ENCODE measurements around the gene CCL28.
"Not testable (repeated sequence)": the region's sequence is repeated elsewhere in the genome, so short reads cannot be mapped to it uniquely, and the experiment has no call there.

The CCL28 gene

GRCh38 chr5:43429706-43430105 lies 17.5 kb upstream of the CCL28 start:
- no peak for TF ChIP-seq CTCF (conservative IDR thresholded peaks at IDR 0.05; ENCODE audit: control insufficient read depth, insufficient read depth, low read depth, low read length)
- no peak for DNase-seq (ENCODE audit: low read depth)
- no peak overlapping the region for H3K4me3 ChIP-seq (ENCODE audit: control insufficient read depth, low read depth, low read length)

GRCh38 chr5:43429016-43429415 lies 16.8 kb upstream of the CCL28 start:
- DNase-seq (ENCODE audit: low read depth): no peak
- no peak for TF ChIP-seq CTCF (conservative IDR thresholded peaks at IDR 0.05; ENCODE audit: control insufficient read depth, insufficient read depth, low read depth, low read length)
- no peak overlapping the region for H3K4me3 ChIP-seq (ENCODE audit: control insufficient read depth, low read depth, low read length)

GRCh38 chr5:43427306-43427705 lies 15.1 kb upstream of the CCL28 start:
- no peak overlapping the region for H3K4me3 ChIP-seq (ENCODE audit: control insufficient read depth, low read depth, low read length)
- DNase-seq (ENCODE audit: low read depth): no peak
- no peak for TF ChIP-seq CTCF (conservative IDR thresholded peaks at IDR 0.05; ENCODE audit: control insufficient read depth, insufficient read depth, low read depth, low read length)

GRCh38 chr5:43425983-43426382 lies 13.8 kb upstream of the CCL28 start:
- DNase-seq (ENCODE audit: low read depth): peak; percentile 82
- TF ChIP-seq CTCF (conservative IDR thresholded peaks at IDR 0.05; ENCODE audit: control insufficient read depth, insufficient read depth, low read depth, low read length): no peak

GRCh38 chr5:43423086-43423485 lies 10.9 kb upstream of the CCL28 start:
- not testable (repeated sequence) for H3K4me3 ChIP-seq (ENCODE audit: control insufficient read depth, low read depth, low read length); DNase-seq (ENCODE audit: low read depth)

More at GRCh38 chr5:43425983-43426382, 13.8 kb upstream of the CCL28 start:
- no peak overlapping the region for H3K4me3 ChIP-seq (ENCODE audit: control insufficient read depth, low read depth, low read length)

GRCh38 chr5:43422143-43422542 lies 10.0 kb upstream of the CCL28 start:
- peak; percentile 56 for DNase-seq (ENCODE audit: low read depth)
- no peak for TF ChIP-seq CTCF (conservative IDR thresholded peaks at IDR 0.05; ENCODE audit: control insufficient read depth, insufficient read depth, low read depth, low read length)
- no peak overlapping the region for H3K4me3 ChIP-seq (ENCODE audit: control insufficient read depth, low read depth, low read length)

GRCh38 chr5:43421450-43422133 lies 9.4 kb upstream of the CCL28 start:
- H3K4me3 ChIP-seq (ENCODE audit: control insufficient read depth, low read depth, low read length): no peak overlapping the region
- no peak for TF ChIP-seq CTCF (conservative IDR thresholded peaks at IDR 0.05; ENCODE audit: control insufficient read depth, insufficient read depth, low read depth, low read length)
- no peak for DNase-seq (ENCODE audit: low read depth)
